H1 (cell line): ENCODE measurements around the gene EDN1. TPM values are rescaled to one million over a fixed set of nuclear protein-coding genes. Genes with fewer than 3 reads are reported as not detected.

Experiments
- CTCF ChIA-PET: fragments of 300-600 bp; sonication (Branson Sonifier 250); formaldehyde crosslinking; loops from one replicate; lab custom pipeline; 2021; ENCODE audit not compliant: partially characterized antibody; lab: Charles Lee
- POLR2A ChIA-PET: fragments of 300-600 bp; sonication (Branson Sonifier 250); formaldehyde crosslinking; loops from one replicate; lab custom pipeline; 2021; ENCODE audit warnings: inconsistent platforms; ENCODE audit not compliant: partially characterized antibody; lab: Charles Lee
- DNase-seq, 2 experiments: peaks; one replicate each; pipeline versions ENCODE4 v3.0.0 to v3.0.0-alpha.2; 2010 to 2022; ENCODE audit warnings: low spot score in 2 of 2, low read depth in 1 of 2, mixed read lengths in 1 of 2
- FAIRE-seq: peaks from 2 replicates; lab custom pipeline; 2011; peaks lifted over from hg19 to GRCh38; lab: Jason Lieb, UNC
- H2AFZ ChIP-seq: 2 replicates; pipeline ENCODE4 v1.8.1; 2012; ENCODE audit warnings: low read length, inconsistent platforms
- H2AK5ac ChIP-seq: 2 replicates; pipeline ENCODE4 v1.6.1; 2013; ENCODE audit warnings: low read depth, low read length
- H2BK120ac ChIP-seq: replicated peaks from 2 replicates; pipeline ENCODE3; 2013; ENCODE audit warnings: low read depth, low read length, inconsistent platforms
- H2BK12ac ChIP-seq: 2 replicates; pipeline ENCODE4 v1.6.1; 2013; ENCODE audit warnings: low read depth, low read length
- H2BK15ac ChIP-seq: 2 replicates; pipeline ENCODE4 v1.6.1; 2013; ENCODE audit warnings: low read length
- H2BK20ac ChIP-seq: 2 replicates; pipeline ENCODE4 v1.6.1; 2013; ENCODE audit warnings: low read length
- H2BK5ac ChIP-seq: 2 replicates; pipeline ENCODE4 v1.6.1; 2013; ENCODE audit warnings: low read depth, low read length
- H3K14ac ChIP-seq: 2 replicates; pipeline ENCODE4 v1.6.1; 2013; ENCODE audit warnings: inconsistent platforms; ENCODE audit not compliant: insufficient read length
- H3K18ac ChIP-seq: 2 replicates; pipeline ENCODE4 v1.6.1; 2013; ENCODE audit warnings: low read length; ENCODE audit errors: extremely low read depth
- H3K23ac ChIP-seq: 2 replicates; pipeline ENCODE4 v1.6.1; 2013; ENCODE audit warnings: inconsistent platforms; ENCODE audit not compliant: insufficient read length
- H3K23me2 ChIP-seq: 2 replicates; pipeline ENCODE4 v1.6.1; 2013; ENCODE audit warnings: low read depth, low read length
- H3K27ac ChIP-seq: 2 replicates; pipeline ENCODE4 v1.6.1; 2011; ENCODE audit warnings: low read depth, low read length, inconsistent platforms
- H3K27me3 ChIP-seq, 4 experiments: replicated peaks in 1 of 4; 1 replicate in 1 of 4; 2 replicates in 3 of 4; pipeline versions ENCODE4 v1.6.1 to v1.8.1; 2011 to 2013; ENCODE audit warnings: low read length in 3 of 4, mild to moderate bottlenecking in 3 of 4, inconsistent platforms in 2 of 4, mixed read lengths in 2 of 4, moderate library complexity in 1 of 4; ENCODE audit not compliant: control insufficient read depth in 3 of 4, insufficient read depth in 3 of 4; ENCODE audit errors: extremely low read depth in 1 of 4
- H3K36me3 ChIP-seq, 4 experiments: 2 replicates each; pipeline versions ENCODE4 v1.6.1 to v1.8.1; 2011 to 2013; ENCODE audit warnings: mild to moderate bottlenecking in 4 of 4, low read length in 3 of 4, moderate library complexity in 2 of 4, control low read depth in 1 of 4, inconsistent platforms in 1 of 4; ENCODE audit not compliant: insufficient read depth in 4 of 4, control insufficient read depth in 2 of 4
- H3K4ac ChIP-seq: replicated peaks from 2 replicates; pipeline ENCODE3; 2013; ENCODE audit warnings: low read length, low read depth, mixed read lengths, inconsistent platforms; ENCODE audit not compliant: insufficient read length
- H3K4me1 ChIP-seq, 4 experiments: replicated peaks in 1 of 4; 1 replicate in 1 of 4; 2 replicates in 3 of 4; pipeline versions ENCODE4 v1.6.1 to v1.8.1; 2011 to 2013; ENCODE audit warnings: low read length in 3 of 4, inconsistent platforms in 2 of 4, mixed read lengths in 1 of 4; ENCODE audit not compliant: insufficient read depth in 4 of 4, control insufficient read depth in 3 of 4
- H3K4me2 ChIP-seq, 2 experiments: 2 replicates each; pipeline versions ENCODE4 v1.6.1 to v1.8.1; 2011 to 2013; ENCODE audit warnings: low read depth in 2 of 2, low read length in 2 of 2, control low read depth in 1 of 2, inconsistent platforms in 1 of 2, mild to moderate bottlenecking in 1 of 2; ENCODE audit not compliant: insufficient read depth in 1 of 2
- H3K4me3 ChIP-seq, 4 experiments: fragments of 200-600, 300-600 bp in 1 of 4; sonication (generic), shearing (Covaris generic), sonication (Bioruptor Twin) in 1 of 4; 2 replicates each; pipeline versions ENCODE4 v1.5.1 to v1.8.1; 2011 to 2016; ENCODE audit warnings: low read length in 4 of 4, low read depth in 3 of 4, control low read depth in 2 of 4, inconsistent platforms in 2 of 4, mild to moderate bottlenecking in 2 of 4, mixed read lengths in 1 of 4, moderate library complexity in 1 of 4; ENCODE audit not compliant: insufficient read depth in 2 of 4; ENCODE audit errors: extremely low read depth in 1 of 4
- H3K56ac ChIP-seq: replicated peaks from 2 replicates; pipeline ENCODE3; 2013; ENCODE audit warnings: low read depth, mild to moderate bottlenecking, mixed read lengths, low read length, inconsistent platforms; ENCODE audit not compliant: insufficient read length
- H3K79me1 ChIP-seq: 2 replicates; pipeline ENCODE4 v1.6.1; 2013; ENCODE audit warnings: low read depth, low read length, control low read depth
- H3K79me2 ChIP-seq, 2 experiments: 2 replicates each; pipeline versions ENCODE4 v1.6.1 to v1.8.1; 2012 to 2013; ENCODE audit warnings: low read length in 2 of 2, mild to moderate bottlenecking in 2 of 2, inconsistent platforms in 1 of 2; ENCODE audit not compliant: insufficient read depth in 2 of 2, control insufficient read depth in 1 of 2
- H3K9ac ChIP-seq, 4 experiments: replicated peaks in 1 of 4; 1 replicate in 1 of 4; 2 replicates in 3 of 4; pipeline versions ENCODE4 v1.6.1 to v1.8.1; 2011 to 2013; ENCODE audit warnings: low read depth in 3 of 4, low read length in 3 of 4, control low read depth in 2 of 4, mild to moderate bottlenecking in 2 of 4, moderate library complexity in 2 of 4, inconsistent platforms in 1 of 4; ENCODE audit errors: extremely low read depth in 1 of 4
- H3K9me3 ChIP-seq, 2 experiments: 2 replicates each; pipeline versions ENCODE4 v1.6.1 to v1.8.1; 2012 to 2013; ENCODE audit warnings: mild to moderate bottlenecking in 2 of 2, moderate library complexity in 2 of 2, control low read depth in 1 of 2, inconsistent platforms in 1 of 2, low read depth in 1 of 2, low read length in 1 of 2, mixed read lengths in 1 of 2; ENCODE audit not compliant: insufficient read depth in 2 of 2
- H4K20me1 ChIP-seq, 2 experiments: replicated peaks in 1 of 2; 2 replicates each; pipeline versions ENCODE3 to v1.8.1; 2011 to 2013; ENCODE audit warnings: inconsistent platforms in 2 of 2, low read length in 2 of 2, mild to moderate bottlenecking in 1 of 2; ENCODE audit not compliant: insufficient read depth in 2 of 2, control insufficient read depth in 1 of 2
- H4K5ac ChIP-seq: 2 replicates; pipeline ENCODE4 v1.6.1; 2013; ENCODE audit warnings: low read length, low read depth, mixed read lengths, inconsistent platforms; ENCODE audit not compliant: insufficient read length
- H4K8ac ChIP-seq: 2 replicates; pipeline ENCODE4 v1.8.0; 2013; ENCODE audit warnings: mild to moderate bottlenecking, moderate library complexity, low read length, inconsistent platforms; ENCODE audit not compliant: insufficient read depth; ENCODE audit errors: extremely low read depth
- H4K91ac ChIP-seq: replicated peaks from 2 replicates; pipeline ENCODE3; 2013; ENCODE audit warnings: low read length, mixed read lengths, inconsistent platforms; ENCODE audit not compliant: insufficient read length
- ASH2L ChIP-seq: fragments of 200-600, 300-600 bp; sonication (generic); IDR thresholded peaks from one replicate; pipeline ENCODE4 v1.7.1; 2017; ENCODE audit warnings: low read length
- ATF3 ChIP-seq: IDR thresholded peaks from 2 replicates; pipeline ENCODE4 v1.6.1; 2011; ENCODE audit warnings: low read depth, mild to moderate bottlenecking, low read length; ENCODE audit not compliant: insufficient read depth
- CHD2 ChIP-seq: IDR thresholded peaks from 2 replicates; pipeline ENCODE4 v1.6.1; 2012; ENCODE audit warnings: low read length, improper control_type of control experiment
- EGR1 ChIP-seq: IDR thresholded peaks from 2 replicates; pipeline ENCODE4 v1.6.1; 2011; ENCODE audit warnings: low read depth, low read length, borderline replicate concordance
- HDAC2 ChIP-seq, 2 experiments: fragments of 300-600 bp in 1 of 2; sonication (generic) in 1 of 2; IDR thresholded peaks; 2 replicates each; pipeline ENCODE4 v1.6.1; 2011 to 2012; ENCODE audit warnings: low read depth in 2 of 2, low read length in 2 of 2, mild to moderate bottlenecking in 2 of 2, moderate library complexity in 2 of 2, borderline replicate concordance in 1 of 2, inconsistent platforms in 1 of 2
- KDM1A ChIP-seq: fragments of 200-600, 300-600 bp; sonication (generic); IDR thresholded peaks from 2 replicates; pipeline ENCODE4 v1.7.1; 2016; ENCODE audit warnings: mild to moderate bottlenecking, low read length, borderline replicate concordance
- RXRA ChIP-seq: IDR thresholded peaks from 2 replicates; pipeline ENCODE4 v1.6.1; 2011; ENCODE audit warnings: low read depth, mild to moderate bottlenecking, low read length, moderate library complexity; ENCODE audit not compliant: insufficient read depth
- SP1 ChIP-seq: IDR thresholded peaks from 2 replicates; pipeline ENCODE4 v1.6.1; 2011; ENCODE audit warnings: low read depth, low read length
- SP2 ChIP-seq: IDR thresholded peaks from 2 replicates; pipeline ENCODE4 v1.6.1; 2012; ENCODE audit warnings: mild to moderate bottlenecking, low read length, inconsistent platforms
- USF2 ChIP-seq: IDR thresholded peaks from 2 replicates; pipeline ENCODE4 v1.6.1; 2011; ENCODE audit warnings: low read length, improper control_type of control experiment
- WGBS, 2 experiments: shearing (Covaris generic) in 1 of 2; methylation state at CpG; one replicate each; pipeline versions ENCODE4 v1.1.6 to v1.1.7; 2013 to 2015; ENCODE audit warnings: low lambda C conversion rate in 2 of 2, mixed read lengths in 2 of 2, inconsistent platforms in 1 of 2, low coverage in 1 of 2, missing lambda C conversion rate in 1 of 2; ENCODE audit not compliant: insufficient replicate concordance in 2 of 2, insufficient coverage in 1 of 2, insufficient read length in 1 of 2; ENCODE audit errors: extremely low coverage in 1 of 2, missing lambda C conversion rate in 1 of 2; 5-methylcytosine and 5-hydroxymethylcytosine counted together
- polyA plus RNA-seq, 7 experiments: library from polyadenylated mRNA; depleted of rRNA in 3 of 7; stranded (reverse) in 5 of 7; unstranded in 2 of 7; fragments of >200 nt in 5 of 7; fragments of 200-250 nt in 2 of 7; gene quantifications; 1 replicate in 5 of 7; 2 replicates in 1 of 7; 4 replicates in 1 of 7; pipeline versions ENCODE4 v1.2.1 to v1.2.3, GENCODE V29; 2011 to 2013; ENCODE audit warnings: missing spikeins in 2 of 7, mixed read lengths in 2 of 7
- total RNA-seq: library from RNA; stranded (reverse); fragmentation: NEBNext Ultra II Directional; extraction: Animal tissue kit (Norgen Biotek cat#: 25700); gene quantifications from 2 replicates; pipeline ENCODE4 v1.2.1, GENCODE V29; 2021

EDN1 gene
- total and polyA plus RNA-seq, 2 of the 8 experiments (the other 6 are each of a cell fraction or from before 2014, with no cell fraction given) = 0.23 to 1.1 TPM

GRCh38 chr6:12291071-12291838, 1.1 kb downstream of the EDN1 start:
- H3K27ac ChIP-seq = no peak overlapping the region
- H3K4me2 ChIP-seq = peak overlapping the region; percentile 62 to 67
- H3K79me1 ChIP-seq = no peaks in the 10 kb centered on the region
- H3K4me1 ChIP-seq = peaks cover 9 to 20% (median 13%) of the 10 kb centered on the region in 4 experiments
- no peak overlapping the region for H2BK20ac ChIP-seq
- H3K27me3 ChIP-seq = peaks cover 0 to 10% (median 2%) of the 10 kb centered on the region in 4 experiments; a peak in 4 of 7 replicates
- H2BK15ac ChIP-seq = 0 out of 2 replicates have a peak overlapping the region, but pooled peaks have one; percentile 22
- 49% methylated on average over 11 of the region's 12 CpGs; no CpG with 5 or more reads in 1 of the 2 experiments for WGBS, 2 experiments
- peak overlapping the region; percentile 11 to 69 (median 16); a peak in 5 of 8 replicates for H3K4me3 ChIP-seq
- no peaks in the 10 kb centered on the region for H3K9me3 ChIP-seq
- no peak overlapping the region for H3K9ac ChIP-seq
- ChIA-PET CTCF (interaction anchor here (0.7 to 6.8 kb wide), 26 partner anchors 9 to 707 kb away, joined by 3 to 103 read pairs (median 4); no protein-coding TSS in a partner anchor), POLR2A (interaction anchor here (1.8 kb wide), 1 partner anchor 9 kb away, joined by 6 read pairs; no protein-coding TSS in a partner anchor)
- H3K56ac ChIP-seq = no peak overlapping the region
- H2AK5ac ChIP-seq = no peak overlapping the region
- no peaks in the 10 kb centered on the region for H4K20me1 ChIP-seq
- no peak overlapping the region for H2AFZ ChIP-seq
- H2BK12ac ChIP-seq = no peak overlapping the region
- FAIRE-seq (no peak), DNase-seq (no peak)
- no peak overlapping the region for H3K23ac ChIP-seq
- no peak overlapping the region for H4K5ac ChIP-seq
- peaks cover 3% of the 10 kb centered on the region; the same call in 1 of the 2 replicates for H3K23me2 ChIP-seq
- H3K36me3 ChIP-seq = peaks cover 0 to 5% (median 0%) of the 10 kb centered on the region in 4 experiments; a peak in 1 of 8 replicates
- H2BK5ac ChIP-seq = no peak overlapping the region
- no peak overlapping the region for H2BK120ac ChIP-seq
- H3K18ac ChIP-seq = no peak overlapping the region
- no peak overlapping the region for H4K91ac ChIP-seq
- H3K14ac ChIP-seq = no peak overlapping the region
- H3K4ac ChIP-seq = no peak overlapping the region
- no peaks in the 10 kb centered on the region for H3K79me2 ChIP-seq
- no peak overlapping the region for H4K8ac ChIP-seq
- TF ChIP-seq RXRA (no peak), HDAC2 (IDR thresholded peaks at IDR 0.05; ENCODE audit: borderline replicate concordance in 1 of 2, low read depth in 2 of 2, low read length in 2 of 2) (no peak), EGR1 (no peak), SP1 (no peak), ASH2L (no peak), KDM1A (no peak), CHD2 (no peak), USF2 (no peak), SP2 (no peak), ATF3 (no peak)
